Measurements from ENCODE around the gene MLC1. TPM values are rescaled to one million over a fixed set of nuclear protein-coding genes. Genes with fewer than 3 reads are reported as not detected.

MLC1 gene
- total RNA-seq, 1 donor from 2014 or later: not detected

- DNase-seq (ENCODE audit: low read depth) (no peak), FAIRE-seq (no peak)
- H3K27me3 ChIP-seq (ENCODE audit: control insufficient read depth, insufficient read depth, low read length): no peaks in the 10 kb centered on the region
- no peak for TF ChIP-seq CTCF (IDR thresholded peaks at IDR 0.05; ENCODE audit: insufficient read depth, low read length, severe bottlenecking)
- no peak overlapping the region for H3K4me3 ChIP-seq (ENCODE audit: low read depth, low read length)
- H3K36me3 ChIP-seq (ENCODE audit: control insufficient read depth, insufficient read depth, low read length): no peaks in the 10 kb centered on the region
Measured at GRCh38 chr22:50032941-50033601, 52.2 kb downstream of the MLC1 start.

DNA sequence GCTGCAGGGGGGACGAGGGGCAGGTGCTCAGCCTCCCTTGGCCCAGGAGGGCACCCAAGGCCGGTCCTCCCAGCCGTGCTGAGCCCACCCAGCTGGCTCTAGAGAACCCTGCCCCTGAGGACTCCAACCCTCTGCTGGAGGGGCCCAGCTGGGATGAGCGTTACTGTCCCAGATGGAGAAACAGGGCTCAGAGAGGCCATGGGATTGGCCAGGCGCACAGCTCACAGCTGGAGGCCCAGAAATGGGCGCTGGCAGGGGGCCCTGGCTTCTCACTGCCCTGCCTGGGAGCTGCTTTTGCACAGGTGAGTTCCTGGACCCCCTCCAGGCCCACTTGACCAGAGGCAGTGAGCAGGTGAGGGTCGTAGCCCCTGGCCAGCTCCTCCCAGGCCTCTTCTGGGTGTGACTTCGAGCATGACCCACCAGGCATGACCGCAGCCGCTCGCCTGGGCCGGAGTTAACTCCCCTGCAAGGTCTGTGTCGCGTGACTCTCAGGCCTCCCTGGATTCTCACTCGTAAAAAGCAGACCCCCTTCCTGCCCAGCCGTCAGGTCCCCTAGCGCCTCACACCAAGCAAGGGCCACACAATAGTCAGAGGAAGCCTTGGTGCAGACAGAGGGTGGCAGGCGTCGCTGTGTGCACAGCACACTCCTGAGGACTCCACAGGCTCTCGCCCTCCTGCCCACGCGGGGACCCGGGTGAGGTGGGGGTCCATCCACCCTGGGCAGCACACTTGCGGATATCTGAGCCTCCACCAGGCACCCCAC is 52.9 kb downstream of the MLC1 start:
- no peak for DNase-seq (ENCODE audit: low read depth)
- H3K27me3 ChIP-seq (ENCODE audit: control insufficient read depth, insufficient read depth, low read length): no peaks in the 10 kb centered on the region
- no peak for FAIRE-seq
- H3K4me3 ChIP-seq (ENCODE audit: low read depth, low read length): no peak overlapping the region
- H3K36me3 ChIP-seq (ENCODE audit: control insufficient read depth, insufficient read depth, low read length): no peaks in the 10 kb centered on the region
- TF ChIP-seq CTCF (IDR thresholded peaks at IDR 0.05; ENCODE audit: insufficient read depth, low read length, severe bottlenecking): no peak

DNA sequence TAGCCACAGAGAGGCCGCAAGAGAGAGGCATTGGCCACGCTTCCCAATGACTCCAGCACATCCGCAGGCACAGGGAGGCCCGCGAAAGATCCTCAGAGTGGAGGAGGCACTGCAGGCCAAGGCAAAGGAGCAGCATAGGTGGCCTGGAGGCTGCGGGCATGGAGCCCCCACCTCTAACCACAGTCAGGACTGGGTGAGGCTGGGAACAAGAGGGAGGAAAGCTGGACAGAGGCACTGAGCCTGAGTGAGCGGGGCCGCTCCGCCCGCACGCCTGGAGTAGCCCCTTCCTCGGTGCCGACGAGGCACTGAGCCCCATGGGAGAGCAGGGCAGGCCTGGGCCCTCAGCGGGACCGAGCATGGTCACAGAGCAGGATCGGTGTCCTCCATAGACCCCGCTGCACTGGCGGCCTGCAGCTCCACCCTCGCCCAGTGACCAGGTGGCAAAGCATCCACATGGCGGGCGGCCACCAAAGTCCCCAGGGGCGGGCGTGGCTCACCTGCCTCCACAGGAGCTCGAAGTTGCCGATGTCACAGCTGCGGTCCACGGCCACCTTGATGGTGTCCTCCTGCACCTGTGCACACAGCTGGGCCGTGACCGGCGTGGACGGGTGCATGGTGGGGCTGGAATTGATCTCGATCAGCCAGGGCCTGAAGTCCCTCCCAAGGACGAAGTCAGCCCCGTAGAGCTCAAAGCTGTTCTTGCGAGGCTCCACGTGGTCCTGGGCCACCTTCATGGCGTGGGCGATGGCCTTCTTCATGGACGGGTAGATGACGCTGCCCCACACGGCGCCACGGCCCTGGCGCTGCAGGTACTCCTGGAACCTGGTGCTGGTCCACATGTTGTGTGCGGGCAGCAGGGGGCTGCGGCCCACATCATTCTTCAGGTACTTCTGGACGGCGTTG is 53.8 kb downstream of the MLC1 start:
- TF ChIP-seq CTCF (IDR thresholded peaks at IDR 0.05; ENCODE audit: insufficient read depth, low read length, severe bottlenecking): no peak
- Histone ChIP-seq H3K4me3 (ENCODE audit: low read depth, low read length) (no peak overlapping the region), H3K27me3 (ENCODE audit: control insufficient read depth, insufficient read depth, low read length) (no peaks in the 10 kb centered on the region), H3K36me3 (ENCODE audit: control insufficient read depth, insufficient read depth, low read length) (no peaks in the 10 kb centered on the region)
- DNase-seq (ENCODE audit: low read depth): no peak
- no peak for FAIRE-seq

GRCh38 chr22:50030297-50031188 is 54.7 kb downstream of the MLC1 start:
- no peak for FAIRE-seq
- TF ChIP-seq CTCF (IDR thresholded peaks at IDR 0.05; ENCODE audit: insufficient read depth, low read length, severe bottlenecking): peak; percentile 94
- Histone ChIP-seq H3K27me3 (ENCODE audit: control insufficient read depth, insufficient read depth, low read length) (no peaks in the 10 kb centered on the region), H3K36me3 (ENCODE audit: control insufficient read depth, insufficient read depth, low read length) (no peaks in the 10 kb centered on the region), H3K4me3 (ENCODE audit: low read depth, low read length) (no peak overlapping the region)
- peak; percentile 24 for DNase-seq (ENCODE audit: low read depth)
